NCI-H2196 (cell line): ENCODE results near the gene MDN1.
"Not testable (repeated sequence)": the region's sequence is repeated elsewhere in the genome, so short reads cannot be mapped to it uniquely, and the experiment has no call there.

Experiments
- DNase-seq: peaks from one replicate; lab custom pipeline; 2025; ENCODE audit not compliant: unreplicated experiment; lab: John Stamatoyannopoulos, UW

The MDN1 gene

GRCh38 chr6:89826029-89826528 is 6.5 kb upstream of the MDN1 start:
- no peak for DNase-seq

DNA sequence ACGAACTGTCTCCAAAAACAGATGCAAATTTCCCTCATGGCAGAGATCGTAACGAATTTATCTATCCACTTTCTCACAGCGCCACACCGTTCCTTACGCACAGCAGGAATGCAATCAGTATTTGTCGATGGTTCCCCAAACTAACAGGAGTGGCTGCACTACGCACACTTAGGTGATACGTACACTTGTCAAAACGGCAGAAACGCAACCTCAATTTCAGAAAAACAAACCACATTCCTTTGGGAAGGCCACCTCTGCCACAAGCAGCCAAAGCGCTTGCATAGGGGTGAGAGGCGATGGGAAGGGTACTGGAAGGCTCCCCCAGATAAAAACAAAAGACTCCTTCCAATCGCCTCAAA is 638 bp downstream of the MDN1 start:
- DNase-seq: no peak

DNA sequence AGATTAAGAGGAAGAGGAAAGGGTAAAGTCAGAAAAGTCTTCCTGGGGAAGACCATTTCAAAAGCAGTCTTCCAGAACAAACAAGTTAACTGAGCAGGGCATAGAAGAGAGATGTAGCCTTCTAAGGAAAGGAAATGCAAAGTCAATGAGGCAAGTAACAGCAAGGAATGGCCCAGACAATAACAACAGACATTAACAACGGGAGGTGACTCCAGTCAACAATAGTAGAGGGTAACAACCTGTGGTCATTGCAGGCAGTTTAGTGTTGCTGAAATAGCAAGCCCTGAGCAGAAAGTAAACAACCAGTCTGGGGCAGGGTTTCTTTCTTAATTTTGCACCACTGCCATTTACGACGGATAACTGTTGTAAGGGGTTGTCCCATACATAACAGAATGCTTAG is 2.1 kb downstream of the MDN1 start:
- no peak for DNase-seq

- not testable (repeated sequence) for DNase-seq
These were observed 6.2 kb downstream of the MDN1 start for GRCh38 chr6:89813422-89813821.

GRCh38 chr6:89807581-89807980 is 12.0 kb downstream of the MDN1 start:
- DNase-seq: no peak

DNA sequence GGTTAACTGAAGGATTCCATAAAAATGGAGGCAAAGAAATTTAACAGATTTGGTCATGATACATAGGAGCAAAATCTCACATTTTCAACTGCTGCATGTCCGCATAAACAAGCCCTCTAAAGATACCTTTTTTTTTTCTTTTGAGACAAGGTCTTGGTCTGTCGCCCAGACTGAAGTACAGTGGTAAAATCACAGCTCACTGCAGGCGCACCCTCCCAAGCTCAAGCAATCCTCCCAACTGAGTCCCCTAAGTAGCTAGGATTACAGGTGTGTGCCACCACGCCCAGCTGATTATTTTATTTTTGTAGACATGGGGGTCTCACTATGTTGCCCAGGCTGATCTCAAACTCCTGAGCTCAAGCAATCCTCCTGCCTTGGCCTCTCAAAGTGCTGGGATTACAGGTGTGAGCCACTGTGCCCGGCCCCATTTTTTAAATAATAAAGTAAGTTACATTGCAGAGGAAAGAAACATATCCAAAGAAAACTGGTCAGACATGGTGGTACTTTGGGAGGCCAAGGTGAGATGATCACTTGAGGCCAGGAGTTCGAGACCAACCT is 13.7 kb downstream of the MDN1 start:
- DNase-seq: no peak

DNA sequence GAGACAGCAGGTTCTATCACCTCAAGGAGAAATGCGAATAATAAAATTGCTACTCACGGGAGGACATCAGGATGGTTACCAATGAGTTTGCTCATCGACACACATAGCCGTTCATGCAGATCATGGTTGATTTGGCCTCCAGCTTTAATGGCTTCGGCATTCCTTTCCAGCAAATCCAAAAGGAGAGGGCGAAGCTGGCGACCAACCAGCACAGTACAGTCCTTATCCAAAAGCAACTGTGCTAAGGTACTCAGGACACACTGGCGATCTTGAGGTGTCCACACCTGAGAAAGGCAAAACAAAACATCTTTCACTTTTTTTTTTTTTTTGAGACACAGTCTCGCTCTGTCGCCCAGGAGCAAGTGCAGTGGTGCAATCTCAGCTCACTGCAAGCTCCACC is 16.3 kb downstream of the MDN1 start:
- no peak for DNase-seq

- DNase-seq: no peak
These were observed 19.8 kb downstream of the MDN1 start for GRCh38 chr6:89799756-89800155.

GRCh38 chr6:89799096-89799495 is 20.5 kb downstream of the MDN1 start:
- no peak for DNase-seq

DNA sequence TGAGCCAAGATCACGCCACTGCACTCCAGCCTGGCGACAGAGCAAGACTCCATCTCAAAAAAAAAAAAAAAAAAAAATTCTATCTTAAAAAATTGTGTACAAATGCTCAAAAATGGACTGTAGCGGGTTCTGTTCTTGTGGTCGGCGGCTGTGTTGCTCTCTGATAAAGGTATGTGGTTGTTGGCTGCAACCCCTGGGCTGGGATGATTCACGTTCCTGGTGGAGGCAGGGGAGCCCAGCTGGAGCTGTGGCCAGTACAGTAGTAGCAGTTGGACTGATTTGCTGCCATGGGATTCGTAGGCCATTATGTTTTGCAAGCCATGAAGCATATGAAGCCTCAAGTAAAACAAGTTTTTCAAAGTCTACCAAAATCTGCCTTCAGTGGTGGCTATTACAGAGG is 22.3 kb downstream of the MDN1 start:
- DNase-seq: no peak

DNA sequence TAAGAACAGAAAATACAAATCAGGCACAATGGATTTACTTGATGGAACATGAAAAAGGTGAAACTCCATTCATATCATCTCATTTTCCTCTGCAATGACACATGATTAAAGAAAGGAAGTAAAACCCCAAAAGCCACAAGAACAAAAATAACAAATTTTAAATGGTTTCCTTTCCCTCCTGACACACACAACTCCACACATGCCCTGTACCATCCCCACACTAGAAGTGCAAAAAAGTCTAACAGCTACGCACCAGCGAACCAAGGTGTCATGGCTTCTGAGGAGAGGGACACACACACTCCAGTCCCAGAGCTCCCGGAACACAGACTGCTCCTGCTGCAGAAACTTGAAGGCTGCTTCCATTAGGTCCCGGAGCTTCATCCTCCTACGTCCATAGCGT is 25.3 kb downstream of the MDN1 start:
- no peak for DNase-seq

DNA sequence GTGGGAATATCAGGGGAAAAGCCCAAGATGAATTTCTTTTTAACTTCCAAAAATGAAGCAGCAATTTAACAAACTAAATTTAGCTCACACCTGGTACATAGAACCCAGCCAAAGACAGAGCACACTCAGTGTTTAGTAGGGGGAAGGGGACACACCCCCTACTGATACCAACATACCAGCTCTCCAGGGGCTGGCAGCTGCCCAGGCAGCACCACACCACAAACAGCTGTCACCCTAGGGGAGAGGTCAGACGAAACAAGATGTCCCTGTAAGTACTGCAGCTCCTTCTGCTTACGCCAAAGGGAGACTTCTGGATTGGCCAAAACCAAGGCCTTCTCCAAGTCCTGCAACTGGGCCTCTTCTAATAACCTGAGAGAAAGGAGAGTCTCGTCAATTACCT is 26.0 kb downstream of the MDN1 start:
- DNase-seq: no peak

DNA sequence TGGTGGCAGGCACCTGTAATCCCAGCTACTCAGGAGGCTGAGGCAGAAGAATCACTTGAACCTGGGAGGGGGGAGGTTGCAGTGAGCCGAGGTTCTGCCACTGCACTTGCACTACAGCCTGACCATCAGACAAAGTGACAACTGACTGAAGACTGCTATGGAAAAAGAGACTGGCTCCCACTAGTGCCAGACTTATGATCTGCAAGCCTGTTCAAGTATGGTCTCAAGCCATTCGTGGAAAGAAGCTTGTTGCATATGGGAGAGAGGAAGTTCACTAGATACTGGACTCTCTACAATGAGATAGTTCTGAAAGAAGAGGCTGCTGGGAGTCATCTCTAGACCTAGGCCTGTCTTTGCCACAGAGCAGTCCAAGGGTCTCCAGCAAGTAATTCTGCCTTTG is 26.7 kb downstream of the MDN1 start:
- DNase-seq: peak; percentile 29

- DNase-seq: no peak
These were observed 29.2 kb downstream of the MDN1 start for GRCh38 chr6:89790403-89790802.

- DNase-seq: no peak
These were observed 29.6 kb downstream of the MDN1 start for GRCh38 chr6:89789980-89790379.

- DNase-seq: no peak
These were observed 31.8 kb downstream of the MDN1 start for GRCh38 chr6:89787660-89788328.

- no peak for DNase-seq
These were observed 32.6 kb downstream of the MDN1 start for GRCh38 chr6:89786970-89787369.

GRCh38 chr6:89784838-89785237 is 34.8 kb downstream of the MDN1 start:
- DNase-seq: no peak

GRCh38 chr6:89783293-89783692 is 36.3 kb downstream of the MDN1 start:
- DNase-seq: not testable (repeated sequence)

DNA sequence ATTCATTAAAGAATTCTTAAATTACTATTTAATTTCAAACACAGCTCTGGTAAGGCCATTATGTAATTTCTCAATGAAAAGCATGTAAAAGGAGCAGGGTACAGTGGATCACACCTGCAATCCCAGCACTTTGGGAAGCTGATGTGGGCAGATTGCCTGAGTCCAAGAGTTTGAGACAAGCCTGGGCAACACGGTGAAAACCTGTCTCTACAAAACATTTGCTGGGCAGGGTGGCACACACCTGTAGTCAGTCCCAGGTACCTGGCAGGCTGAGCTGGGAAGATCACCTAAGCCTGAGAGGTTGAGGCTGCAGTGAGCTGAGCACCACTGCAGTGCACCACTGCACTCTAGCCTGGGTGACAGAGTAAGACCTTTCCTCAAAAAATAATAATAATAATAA is 37.4 kb downstream of the MDN1 start:
- DNase-seq: no peak

DNA sequence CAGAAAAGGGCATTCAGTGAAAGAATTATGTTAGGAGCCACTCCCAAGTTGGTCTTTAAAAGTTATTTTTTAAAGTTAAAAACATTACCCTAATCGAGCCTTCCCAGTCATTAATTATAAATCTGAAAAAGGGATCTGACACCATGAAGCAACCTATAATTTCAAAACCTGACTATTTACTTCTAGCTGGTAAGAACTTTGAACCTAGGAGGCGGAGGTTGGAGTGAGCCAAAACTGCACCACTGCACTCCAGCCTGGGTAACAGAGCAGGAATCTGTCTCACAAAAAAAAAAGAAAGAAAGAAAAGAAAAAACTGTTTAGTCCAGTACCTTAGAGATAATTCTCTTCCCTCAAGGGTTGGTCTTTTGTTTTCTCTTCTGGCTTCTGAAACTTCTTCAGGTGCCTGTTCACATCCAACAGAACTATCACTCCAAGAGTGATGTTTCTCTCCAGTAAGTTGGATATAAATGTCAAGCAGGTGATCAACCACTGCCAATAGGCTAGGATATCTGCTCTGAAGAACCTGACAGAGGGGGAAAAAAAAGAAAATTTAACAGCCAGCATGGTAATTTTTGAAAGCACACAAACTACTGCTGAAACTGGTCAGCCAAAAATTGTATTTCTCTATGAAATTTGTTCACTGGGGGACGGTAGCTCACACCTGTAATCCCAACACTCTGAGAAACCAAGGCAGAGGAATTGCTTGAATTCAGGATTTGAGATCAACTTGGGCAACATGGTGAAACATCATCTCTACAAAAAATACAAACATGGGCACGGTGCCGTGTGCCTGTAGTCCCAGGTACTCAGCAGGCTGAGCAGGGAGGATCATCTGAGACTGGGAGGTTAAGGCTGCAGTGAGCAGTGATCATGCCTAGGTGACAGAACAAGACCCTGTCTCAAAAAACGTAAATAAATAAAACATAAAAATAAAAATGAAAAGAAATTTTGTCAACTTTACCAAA is 38.2 kb downstream of the MDN1 start:
- no peak for DNase-seq

DNA sequence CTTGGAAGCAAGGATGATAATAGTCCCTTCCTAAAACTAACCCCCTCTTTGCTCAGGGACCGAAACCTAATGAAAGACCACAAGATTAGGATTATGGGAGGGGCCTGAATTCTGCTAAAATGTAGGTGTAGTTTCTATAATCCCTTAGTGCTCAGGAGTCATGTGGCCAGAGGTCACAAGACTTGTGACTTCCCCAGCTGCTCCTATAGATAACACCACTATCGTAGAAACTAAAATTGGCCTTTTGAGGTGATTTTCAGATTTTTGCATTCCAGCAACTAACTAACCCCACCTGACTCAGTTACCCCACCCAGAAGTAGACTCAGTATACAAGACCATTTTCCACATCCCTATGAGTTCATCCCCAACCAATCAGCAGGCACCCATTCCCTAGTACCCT is 42.1 kb downstream of the MDN1 start:
- DNase-seq: no peak
